GM18907 (cell line): ENCODE measurements around the gene PDGFRB.
A peak's percentile ranks its signal among the peaks of the same experiment; 100 is the strongest.

Experiments
- ATAC-seq: cut with Tn5 transposase; IDR thresholded peaks from one replicate; pipeline ENCODE4 v1.9.1; 2021; ENCODE audit warnings: mild to moderate bottlenecking, moderate library complexity; ENCODE audit not compliant: unreplicated experiment

Gene PDGFRB

DNA sequence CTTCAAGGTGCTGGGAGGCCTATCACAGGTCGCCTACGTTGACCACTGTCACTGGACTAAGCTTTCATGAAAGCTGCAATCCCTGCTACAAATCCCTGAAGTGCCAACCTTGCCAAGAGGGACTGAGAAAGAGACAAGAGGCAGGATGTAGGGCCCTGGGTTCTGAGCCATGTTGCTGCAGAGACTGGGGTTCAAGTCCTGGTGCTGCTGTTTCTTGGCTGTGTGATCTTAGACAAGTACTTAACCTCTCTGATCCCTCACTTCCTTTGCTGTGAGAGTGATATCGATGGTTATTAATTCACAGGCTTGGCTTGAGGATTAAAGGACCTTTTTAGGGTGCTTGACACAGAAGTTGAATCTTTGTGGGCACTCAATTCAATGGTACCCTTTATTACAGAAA, 84.8 kb downstream of the PDGFRB start:
- ATAC-seq, result no peak

DNA sequence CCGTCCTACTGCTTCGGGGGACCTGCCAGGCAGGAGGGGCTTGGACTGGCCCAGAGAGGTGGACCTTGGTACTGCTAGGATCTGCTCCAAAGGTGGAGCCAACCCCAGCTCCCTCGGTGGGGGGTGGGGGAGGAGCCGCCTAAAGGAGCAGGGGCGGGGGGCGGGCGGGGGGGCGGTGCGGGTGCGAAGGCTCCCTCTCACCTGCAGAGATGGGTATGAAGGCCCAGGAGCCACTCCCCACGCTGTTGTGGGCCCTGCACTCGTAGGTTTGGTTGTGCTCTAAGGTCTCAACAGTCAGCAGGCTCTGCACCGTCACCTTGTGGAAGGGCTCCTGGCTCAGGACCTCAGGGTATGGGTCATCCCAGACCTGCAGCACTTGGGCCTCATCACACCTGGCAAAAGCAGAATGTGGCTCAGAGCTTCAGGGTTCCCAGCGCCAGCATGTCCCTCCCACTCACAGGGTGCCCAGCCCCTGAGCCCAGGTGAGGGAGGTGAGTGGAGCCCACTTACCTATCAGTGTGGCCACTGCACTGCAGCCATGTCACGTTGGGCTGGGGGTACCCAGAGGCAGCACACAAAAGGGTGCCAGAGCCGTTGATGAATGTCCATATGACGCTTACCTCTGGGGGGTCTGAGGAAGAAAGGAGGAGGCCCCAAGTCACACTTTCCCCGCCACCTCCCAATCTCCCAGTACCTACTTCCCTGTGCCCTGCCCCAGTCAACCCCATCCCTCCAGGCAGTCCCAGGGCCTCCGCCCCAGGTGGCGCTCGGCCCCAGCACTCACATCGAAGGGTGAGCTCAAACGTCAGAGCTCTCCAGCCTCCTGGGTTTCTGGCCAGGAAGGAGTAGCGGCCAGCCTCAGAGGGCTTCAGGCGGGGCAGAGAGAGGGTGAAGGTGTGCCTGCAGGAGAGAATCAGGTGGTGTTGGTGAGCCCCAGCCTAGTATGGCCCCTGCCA, 85.7 kb downstream of the PDGFRB start:
- ATAC-seq, result no peak

- no peak for ATAC-seq
Observed at GRCh38 chr5:150068961-150069645, 86.5 kb downstream of the PDGFRB start.

- no peak for ATAC-seq
Observed at GRCh38 chr5:150068472-150068871, 87.2 kb downstream of the PDGFRB start.

GRCh38 chr5:150068071-150068470, 87.6 kb downstream of the PDGFRB start:
- ATAC-seq, result no peak

DNA sequence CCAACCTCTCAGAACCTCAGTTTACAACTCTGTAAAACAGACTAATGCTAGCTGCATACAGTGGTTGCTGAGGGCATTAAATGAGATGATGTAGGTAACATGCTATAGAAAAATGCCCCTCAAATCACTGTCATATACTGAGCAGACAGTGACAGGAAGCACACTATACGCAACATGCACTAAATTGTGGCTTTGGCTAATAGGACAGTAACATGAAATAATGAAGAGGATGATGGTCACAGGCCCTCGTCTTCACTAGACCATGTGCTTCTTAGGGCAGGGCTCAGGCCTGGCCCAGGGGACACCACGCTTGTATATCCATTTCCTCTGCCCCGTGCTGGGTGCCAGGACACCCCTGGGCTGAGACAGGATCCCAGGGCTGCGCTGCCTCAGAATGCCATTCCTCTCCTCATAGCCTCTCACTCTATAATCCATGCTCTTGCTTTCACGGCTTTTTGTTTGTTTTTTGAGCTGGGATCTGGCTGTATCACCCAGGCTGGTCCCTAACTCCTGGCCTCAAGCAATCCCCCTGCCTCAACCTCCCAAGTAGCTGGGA, 88.2 kb downstream of the PDGFRB start:
- peak; percentile 35 for ATAC-seq

GRCh38 chr5:150066901-150067396, 88.7 kb downstream of the PDGFRB start:
- peak; percentile 62 for ATAC-seq

DNA sequence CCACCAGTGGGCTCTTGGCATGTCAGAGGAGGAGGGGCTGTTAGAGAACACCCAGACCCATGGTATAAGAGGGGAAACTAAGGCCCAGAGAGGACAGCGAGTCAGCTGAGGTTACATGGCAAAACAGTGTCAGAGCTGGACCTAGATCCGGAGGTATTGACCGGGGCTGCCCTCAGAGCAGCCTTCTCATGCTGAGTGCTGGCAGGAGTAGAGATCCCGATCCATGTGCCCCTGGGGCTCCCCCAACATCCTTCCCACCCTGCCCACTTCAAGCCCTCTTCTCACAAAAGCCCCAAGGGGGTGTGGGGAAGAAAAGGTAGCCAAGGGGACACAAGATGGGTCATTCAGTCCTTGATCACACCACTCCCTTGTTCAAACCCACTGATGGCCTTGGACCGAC, 89.2 kb downstream of the PDGFRB start:
- ATAC-seq, result no peak

- no peak for ATAC-seq
Observed at GRCh38 chr5:150065886-150066285, 89.8 kb downstream of the PDGFRB start.

DNA sequence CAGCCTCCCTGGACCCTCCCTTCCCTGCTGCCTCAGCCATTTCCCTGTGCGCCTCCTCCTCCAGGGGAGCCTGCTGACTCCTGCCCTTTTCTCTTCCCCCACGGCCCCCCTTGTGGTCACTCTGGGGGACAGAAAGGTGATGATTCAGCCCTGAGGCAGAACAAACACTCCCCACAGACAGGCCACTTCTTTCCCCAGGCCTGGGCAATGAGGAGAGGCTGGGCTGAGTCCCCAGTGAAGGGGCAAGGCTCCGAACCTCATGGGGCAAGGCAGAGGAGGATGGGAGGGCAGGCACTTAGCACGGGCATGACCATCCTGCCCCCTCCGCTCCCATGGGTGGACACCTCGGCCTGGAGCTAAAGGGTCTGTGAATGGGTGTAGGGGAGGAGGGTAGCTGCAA, 90.3 kb downstream of the PDGFRB start:
- ATAC-seq, result no peak

DNA sequence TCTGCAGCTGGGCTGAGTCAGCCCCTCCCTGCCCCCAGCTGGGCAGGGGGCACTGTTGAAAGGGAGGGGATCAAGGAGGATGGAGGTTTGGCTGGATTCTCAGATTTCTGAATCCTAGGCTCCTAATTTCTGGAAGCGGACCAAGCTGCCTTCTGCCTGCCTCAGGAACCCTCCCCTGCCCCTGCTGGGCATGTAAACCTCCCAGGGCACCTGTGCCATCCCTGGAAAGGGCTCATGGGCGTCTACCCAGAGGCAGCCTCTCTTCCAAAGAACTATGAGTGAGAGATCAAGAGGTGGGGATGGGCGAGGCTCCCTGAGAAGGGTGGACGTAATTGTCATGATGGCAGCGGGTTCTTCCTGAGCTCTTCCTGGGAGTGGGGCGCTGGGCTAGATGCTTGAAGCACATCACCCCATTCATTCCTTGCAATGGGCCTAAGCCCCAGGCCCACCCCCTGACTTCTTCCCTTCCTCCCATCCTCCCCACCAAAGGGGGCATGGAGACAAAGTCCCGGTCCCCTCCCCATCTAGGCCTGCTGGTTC, 90.9 kb downstream of the PDGFRB start:
- no peak for ATAC-seq
